CD14-positive monocyte (primary cell): ENCODE results near the gene MS4A15. TPM values are rescaled to one million over a fixed set of nuclear protein-coding genes. Genes with fewer than 3 reads are reported as not detected.

Source experiments
- DNase-seq, 3 donors: peaks; one replicate each; pipeline ENCODE4 v3.0.0-alpha.2; 2011 to 2022
- H2AFZ ChIP-seq: 2 replicates; pipeline ENCODE4 v1.6.0; 2012; ENCODE audit warnings: mild to moderate bottlenecking, low read depth, low read length, inconsistent platforms; ENCODE audit not compliant: insufficient read depth, poor library complexity, severe bottlenecking
- H3K27ac ChIP-seq, 2 donors: 1 replicate in 1 of 2; 2 replicates in 1 of 2; pipeline ENCODE4 v1.5.1; 2012 to 2013; ENCODE audit warnings: low read length in 2 of 2, control low read depth in 1 of 2, inconsistent platforms in 1 of 2, low read depth in 1 of 2, mild to moderate bottlenecking in 1 of 2
- H3K27me3 ChIP-seq, 2 donors: one replicate each; pipeline versions ENCODE4 v1.6.0 to v1.6.1; 2011 to 2013; ENCODE audit warnings: low read length in 2 of 2; ENCODE audit not compliant: control insufficient read depth in 2 of 2, insufficient read depth in 2 of 2
- H3K36me3 ChIP-seq, 2 donors: replicated peaks in 1 of 2; 1 replicate in 1 of 2; 2 replicates in 1 of 2; pipeline versions ENCODE4 v1.5.1 to v1.6.1; 2012 to 2013; ENCODE audit warnings: low read length in 2 of 2, control low read depth in 1 of 2, inconsistent platforms in 1 of 2, mild to moderate bottlenecking in 1 of 2; ENCODE audit not compliant: insufficient read depth in 2 of 2, control insufficient read depth in 1 of 2
- H3K4me1 ChIP-seq, 2 donors: 1 replicate in 1 of 2; 2 replicates in 1 of 2; pipeline versions ENCODE4 v1.5.1 to v1.6.1; 2012 to 2013; ENCODE audit warnings: low read length in 2 of 2, control low read depth in 1 of 2, inconsistent platforms in 1 of 2, mild to moderate bottlenecking in 1 of 2, moderate library complexity in 1 of 2; ENCODE audit not compliant: insufficient read depth in 2 of 2, control insufficient read depth in 1 of 2
- H3K4me2 ChIP-seq: replicated peaks from 2 replicates; pipeline ENCODE3; 2012; ENCODE audit warnings: low read length, moderate library complexity, mild to moderate bottlenecking; ENCODE audit not compliant: poor library complexity, severe bottlenecking; ENCODE audit errors: extremely low read depth
- H3K4me3 ChIP-seq, 3 experiments: fragments of 200-600 bp in 1 of 3; sonication (generic) in 1 of 3; replicated peaks in 1 of 3; 1 replicate in 2 of 3; 2 replicates in 1 of 3; pipeline ENCODE4 v1.5.1; 2011 to 2013; ENCODE audit warnings: low read length in 3 of 3, mild to moderate bottlenecking in 3 of 3, control low read depth in 2 of 3, low read depth in 2 of 3, inconsistent platforms in 1 of 3, moderate library complexity in 1 of 3
- H3K79me2 ChIP-seq: 2 replicates; pipeline ENCODE4 v1.6.0; 2012; ENCODE audit warnings: mild to moderate bottlenecking, control low read depth, inconsistent platforms, low read length, moderate library complexity; ENCODE audit not compliant: insufficient read depth
- H3K9ac ChIP-seq: 2 replicates; pipeline ENCODE4 v1.6.0; 2017; ENCODE audit warnings: low read length, mild to moderate bottlenecking; ENCODE audit not compliant: insufficient read depth, poor library complexity, severe bottlenecking
- H3K9me3 ChIP-seq, 2 donors: replicated peaks in 1 of 2; 1 replicate in 1 of 2; 2 replicates in 1 of 2; pipeline versions ENCODE4 v1.5.1 to v1.6.1; 2012 to 2013; ENCODE audit warnings: low read length in 2 of 2, control low read depth in 1 of 2; ENCODE audit not compliant: control insufficient read depth in 1 of 2, insufficient read depth in 1 of 2
- H4K20me1 ChIP-seq: 2 replicates; pipeline ENCODE4 v1.6.0; 2012; ENCODE audit warnings: mild to moderate bottlenecking, low read length, control low read depth, moderate library complexity; ENCODE audit not compliant: insufficient read depth
- H3K27ac Mint-ChIP-seq, 7 donors: one replicate each; pipeline ENCODE4 v1.8.0; 2020; ENCODE audit warnings: mild to moderate bottlenecking in 7 of 7, mixed read lengths in 7 of 7, moderate library complexity in 6 of 7, inconsistent platforms in 2 of 7
- H3K27me3 Mint-ChIP-seq, 3 donors: one replicate each; pipeline ENCODE4 v1.8.0; 2021 to 2022; ENCODE audit warnings: low read depth in 3 of 3, mild to moderate bottlenecking in 3 of 3, mixed read lengths in 3 of 3, moderate library complexity in 3 of 3, inconsistent platforms in 1 of 3
- H3K36me3 Mint-ChIP-seq, 2 donors: one replicate each; pipeline ENCODE4 v1.8.0; 2020; ENCODE audit warnings: mixed read lengths in 2 of 2, inconsistent platforms in 1 of 2, mild to moderate bottlenecking in 1 of 2
- H3K4me1 Mint-ChIP-seq: one replicate; pipeline ENCODE4 v1.8.0; 2020; ENCODE audit warnings: mild to moderate bottlenecking, mixed read lengths
- H3K4me3 Mint-ChIP-seq, 2 donors: one replicate each; pipeline ENCODE4 v1.8.0; 2020; ENCODE audit warnings: mild to moderate bottlenecking in 2 of 2, mixed read lengths in 2 of 2, moderate library complexity in 1 of 2
- H3K9me3 Mint-ChIP-seq, 7 donors: one replicate each; pipeline ENCODE4 v1.8.0; 2020 to 2022; ENCODE audit warnings: mixed read lengths in 7 of 7, mild to moderate bottlenecking in 6 of 7, moderate library complexity in 6 of 7, inconsistent platforms in 2 of 7
- WGBS: methylation state at CpG from one replicate; pipeline ENCODE4 v1.1.5; 2013; ENCODE audit warnings: missing lambda C conversion rate; ENCODE audit not compliant: insufficient coverage; 5-methylcytosine and 5-hydroxymethylcytosine counted together
- intact Hi-C, 2 donors: fragments of 100-400 bp; cut with micrococcal nuclease; formaldehyde crosslinking; loops; one replicate each; pipeline versions ENCODE4 v1.15.0 to v1.15.1; 2023
- polyA plus RNA-seq, 3 donors: library from polyadenylated mRNA; depleted of rRNA in 1 of 3; unstranded in 2 of 3; stranded (reverse) in 1 of 3; fragments of 300-500 nt in 2 of 3; fragments of >200 nt in 1 of 3; fragmentation: Illumina TruSeq in 2 of 3; gene quantifications; 1 replicate in 2 of 3; 2 replicates in 1 of 3; pipeline ENCODE4 v1.2.3, GENCODE V29; 2012 to 2021
- TF ChIP-seq, protein P1 (sequence below): fragments of 200-600 bp; IDR thresholded peaks from one replicate; pipeline ENCODE4 v1.8.0; 2022; ENCODE audit warnings: antibody characterized with exemption, mild to moderate bottlenecking

Gene MS4A15
- polyA plus RNA-seq, 3 donors = not detected

DNA sequence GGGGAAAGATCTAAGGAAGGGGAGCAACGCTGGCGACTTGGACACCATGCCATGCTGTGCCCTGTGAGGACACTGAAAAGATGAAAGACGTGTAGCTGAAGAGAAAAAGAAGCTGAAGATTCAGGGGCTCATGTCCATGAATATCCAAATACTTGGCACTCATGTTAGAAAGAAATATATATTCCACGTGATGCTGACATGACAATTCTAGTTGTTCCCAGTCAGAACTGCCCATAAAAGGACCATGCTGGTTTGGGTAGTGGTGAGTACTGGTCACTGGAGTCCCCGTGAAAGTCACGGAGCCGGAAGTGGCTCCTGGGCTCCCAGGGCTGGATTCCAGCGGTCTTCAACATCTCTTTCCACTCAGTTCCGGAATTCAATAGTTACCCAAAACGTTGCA is 9.9 kb downstream of the MS4A15 start:
- no peak overlapping the region for H3K27ac Mint-ChIP-seq
- peaks cover 4 to 26% (median 6%) of the 10 kb centered on the region in 3 donors for H3K27me3 Mint-ChIP-seq
- no peak overlapping the region for H3K4me3 Mint-ChIP-seq
- no peak overlapping the region for H3K4me2 ChIP-seq
- H2AFZ ChIP-seq = no peak overlapping the region
- H3K27me3 ChIP-seq = no peaks in the 10 kb centered on the region
- H3K36me3 ChIP-seq = no peaks in the 10 kb centered on the region
- H3K4me1 ChIP-seq = no peaks in the 10 kb centered on the region
- intact Hi-C loops = no loop called here
- no peaks in the 10 kb centered on the region for H3K79me2 ChIP-seq
- TF ChIP-seq, protein P1, sequence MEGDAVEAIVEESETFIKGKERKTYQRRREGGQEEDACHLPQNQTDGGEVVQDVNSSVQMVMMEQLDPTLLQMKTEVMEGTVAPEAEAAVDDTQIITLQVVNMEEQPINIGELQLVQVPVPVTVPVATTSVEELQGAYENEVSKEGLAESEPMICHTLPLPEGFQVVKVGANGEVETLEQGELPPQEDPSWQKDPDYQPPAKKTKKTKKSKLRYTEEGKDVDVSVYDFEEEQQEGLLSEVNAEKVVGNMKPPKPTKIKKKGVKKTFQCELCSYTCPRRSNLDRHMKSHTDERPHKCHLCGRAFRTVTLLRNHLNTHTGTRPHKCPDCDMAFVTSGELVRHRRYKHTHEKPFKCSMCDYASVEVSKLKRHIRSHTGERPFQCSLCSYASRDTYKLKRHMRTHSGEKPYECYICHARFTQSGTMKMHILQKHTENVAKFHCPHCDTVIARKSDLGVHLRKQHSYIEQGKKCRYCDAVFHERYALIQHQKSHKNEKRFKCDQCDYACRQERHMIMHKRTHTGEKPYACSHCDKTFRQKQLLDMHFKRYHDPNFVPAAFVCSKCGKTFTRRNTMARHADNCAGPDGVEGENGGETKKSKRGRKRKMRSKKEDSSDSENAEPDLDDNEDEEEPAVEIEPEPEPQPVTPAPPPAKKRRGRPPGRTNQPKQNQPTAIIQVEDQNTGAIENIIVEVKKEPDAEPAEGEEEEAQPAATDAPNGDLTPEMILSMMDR = no peak
- 82% methylated on average over 3 of the region's 10 CpGs for WGBS
- peaks cover 0 to 8% (median 0%) of the 10 kb centered on the region in 7 donors for H3K9me3 Mint-ChIP-seq
- DNase-seq = no peak
- no peaks in the 10 kb centered on the region for H3K36me3 Mint-ChIP-seq
- H3K4me1 Mint-ChIP-seq = peaks cover 3% of the 10 kb centered on the region
- H3K4me3 ChIP-seq = no peak overlapping the region
- H3K9me3 ChIP-seq = no peaks in the 10 kb centered on the region
- no peak overlapping the region for H3K27ac ChIP-seq
- no peak overlapping the region for H3K9ac ChIP-seq
- H4K20me1 ChIP-seq = no peaks in the 10 kb centered on the region

DNA sequence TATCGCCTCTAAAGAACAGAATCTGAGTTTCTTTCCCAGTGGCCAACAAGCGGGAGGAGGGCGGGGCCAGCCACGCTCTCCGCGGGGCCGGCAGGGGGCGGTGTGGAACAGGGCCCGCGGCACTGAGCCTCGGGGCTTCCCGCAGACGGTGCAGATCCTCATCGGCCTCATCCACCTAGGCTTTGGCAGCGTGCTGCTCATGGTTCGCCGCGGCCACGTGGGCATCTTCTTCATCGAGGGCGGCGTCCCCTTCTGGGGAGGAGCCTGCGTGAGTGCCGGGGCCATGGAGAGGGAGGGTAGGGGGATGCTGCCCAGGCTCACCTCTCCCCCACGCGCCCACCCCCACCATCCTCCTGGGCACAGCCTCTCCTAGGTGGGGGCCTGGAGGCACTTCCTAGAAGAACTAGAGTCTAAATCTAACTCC is 10.7 kb downstream of the MS4A15 start:
- 44% methylated on average over 15 of the region's 26 CpGs for WGBS
- Histone ChIP-seq H3K79me2 (no peaks in the 10 kb centered on the region), H3K4me2 (no peak overlapping the region), H3K36me3 (no peaks in the 10 kb centered on the region), H4K20me1 (no peaks in the 10 kb centered on the region), H3K4me1 (no peaks in the 10 kb centered on the region), H3K9ac (no peak overlapping the region), H3K27ac (no peak overlapping the region), H3K4me3 (no peak overlapping the region), H3K27me3 (no peaks in the 10 kb centered on the region), H3K9me3 (no peaks in the 10 kb centered on the region), H2AFZ (no peak overlapping the region)
- intact Hi-C loops = no loop called here
- TF ChIP-seq, protein P1 = peak; percentile 52
- no peaks in the 10 kb centered on the region for H3K4me1 Mint-ChIP-seq
- no peak for DNase-seq
- H3K9me3 Mint-ChIP-seq = peaks cover 0 to 8% (median 0%) of the 10 kb centered on the region in 7 donors
- no peak overlapping the region for H3K4me3 Mint-ChIP-seq
- H3K27me3 Mint-ChIP-seq = peaks cover 4 to 26% (median 6%) of the 10 kb centered on the region in 3 donors
- no peaks in the 10 kb centered on the region for H3K36me3 Mint-ChIP-seq
- no peak overlapping the region for H3K27ac Mint-ChIP-seq
